Measurements from ENCODE around the gene FHIT.

- no peak for TF ChIP-seq EZH2phosphoT487 (IDR thresholded peaks at IDR 0.05; ENCODE audit: insufficient read depth, low read depth)
- TF ChIP-seq EZH2 (IDR thresholded peaks at IDR 0.05; ENCODE audit: insufficient read depth, poor library complexity, severe bottlenecking), result no peak
Measured at GRCh38 chr3:60772584-60772983, 478.7 kb downstream of the FHIT start.

Data from GM23248 (cell line).